ENCODE results near the gene KIAA0513. TPM values are rescaled to one million over a fixed set of nuclear protein-coding genes. Genes with fewer than 3 reads are reported as not detected.

KIAA0513 gene
- total RNA-seq, 2 donors from 2014 or later: 13.4 to 50.1 TPM

GRCh38 chr16:85091522-85091910 lies 63.9 kb downstream of the KIAA0513 start:
- Histone ChIP-seq H3K4me1 (ENCODE audit: control insufficient read depth in 1 of 2, low read depth in 2 of 2) (peaks cover 13 to 18% of the 10 kb centered on the region in 2 donors), H3K4me3 (no peak overlapping the region), H3K27me3 (replicated peaks; ENCODE audit: insufficient read depth) (no peaks in the 10 kb centered on the region), H3K9me3 (no peaks in the 10 kb centered on the region), H3K27ac (no peak overlapping the region), H3K36me3 (peaks cover 6% of the 10 kb centered on the region)
- no peak for TF ChIP-seq CTCF (IDR thresholded peaks at IDR 0.05)
- DNase-seq (ENCODE audit: low spot score) (no peak), ATAC-seq (ENCODE audit: insufficient number of reproducible peaks, low FRiP score, low read depth) (no peak)

DNA sequence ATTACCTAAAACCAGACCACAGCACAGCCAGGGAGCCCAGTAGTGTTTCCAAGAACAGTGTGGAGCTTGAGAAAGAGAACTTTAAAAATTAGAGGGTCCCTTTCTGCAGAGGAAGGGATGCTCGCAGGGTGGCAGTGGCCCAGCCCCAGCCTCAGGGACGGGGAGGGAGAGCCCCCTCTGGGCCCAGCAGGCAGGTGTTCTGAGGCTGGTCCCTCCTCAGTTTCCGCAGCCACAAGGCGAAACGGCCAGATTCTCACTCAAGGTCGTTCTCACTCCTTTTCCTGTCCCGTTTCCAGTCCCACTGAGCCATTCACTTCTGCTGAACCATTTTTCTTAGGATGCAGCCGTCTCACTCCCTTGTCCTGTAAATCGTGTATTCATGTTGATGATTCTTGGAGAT lies 64.7 kb downstream of the KIAA0513 start:
- H3K4me3 ChIP-seq: no peak overlapping the region
- no peak for DNase-seq (ENCODE audit: low spot score)
- peaks cover 13 to 18% of the 10 kb centered on the region in 2 donors for H3K4me1 ChIP-seq (ENCODE audit: control insufficient read depth in 1 of 2, low read depth in 2 of 2)
- ATAC-seq (ENCODE audit: insufficient number of reproducible peaks, low FRiP score, low read depth): no peak
- TF ChIP-seq CTCF (IDR thresholded peaks at IDR 0.05): no peak
- peaks cover 6% of the 10 kb centered on the region for H3K36me3 ChIP-seq
- H3K27ac ChIP-seq: no peak overlapping the region
- no peaks in the 10 kb centered on the region for H3K9me3 ChIP-seq
- H3K27me3 ChIP-seq (replicated peaks; ENCODE audit: insufficient read depth): no peaks in the 10 kb centered on the region

- no peak for TF ChIP-seq CTCF (IDR thresholded peaks at IDR 0.05)
- H3K27ac ChIP-seq: no peak overlapping the region
- H3K4me3 ChIP-seq: no peak overlapping the region
- H3K36me3 ChIP-seq: peaks cover under 1% of the 10 kb centered on the region
- H3K4me1 ChIP-seq (ENCODE audit: control insufficient read depth in 1 of 2, low read depth in 2 of 2): peaks cover 13 to 18% of the 10 kb centered on the region in 2 donors
- ATAC-seq (ENCODE audit: insufficient number of reproducible peaks, low FRiP score, low read depth) (no peak), DNase-seq (ENCODE audit: low spot score) (no peak)
- no peaks in the 10 kb centered on the region for H3K9me3 ChIP-seq
- no peaks in the 10 kb centered on the region for H3K27me3 ChIP-seq (replicated peaks; ENCODE audit: insufficient read depth)
Measured at GRCh38 chr16:85092851-85093250, 65.3 kb downstream of the KIAA0513 start.

- no peaks in the 10 kb centered on the region for H3K9me3 ChIP-seq
- H3K27ac ChIP-seq: no peak overlapping the region
- H3K4me1 ChIP-seq (ENCODE audit: control insufficient read depth in 1 of 2, low read depth in 2 of 2): peaks cover 13 to 18% of the 10 kb centered on the region in 2 donors
- no peak for DNase-seq (ENCODE audit: low spot score)
- no peak overlapping the region for H3K4me3 ChIP-seq
- H3K36me3 ChIP-seq: no peaks in the 10 kb centered on the region
- H3K27me3 ChIP-seq (replicated peaks; ENCODE audit: insufficient read depth): no peaks in the 10 kb centered on the region
- no peak for ATAC-seq (ENCODE audit: insufficient number of reproducible peaks, low FRiP score, low read depth)
- no peak for TF ChIP-seq CTCF (IDR thresholded peaks at IDR 0.05)
Measured at GRCh38 chr16:85093705-85094104, 66.1 kb downstream of the KIAA0513 start.

- TF ChIP-seq CTCF (IDR thresholded peaks at IDR 0.05): no peak
- H3K4me3 ChIP-seq: no peak overlapping the region
- no peaks in the 10 kb centered on the region for H3K27me3 ChIP-seq (replicated peaks; ENCODE audit: insufficient read depth)
- H3K9me3 ChIP-seq: no peaks in the 10 kb centered on the region
- H3K4me1 ChIP-seq (ENCODE audit: control insufficient read depth in 1 of 2, low read depth in 2 of 2): peaks cover 11 to 15% of the 10 kb centered on the region in 2 donors
- H3K36me3 ChIP-seq: no peaks in the 10 kb centered on the region
- DNase-seq (ENCODE audit: low spot score) (no peak), ATAC-seq (ENCODE audit: insufficient number of reproducible peaks, low FRiP score, low read depth) (no peak)
- no peak overlapping the region for H3K27ac ChIP-seq
Measured at GRCh38 chr16:85094176-85094805, 66.7 kb downstream of the KIAA0513 start.
